Right renal cortex interstitium (tissue), 3 donors: Measurements from ENCODE around the gene C10orf143. TPM values are rescaled to one million over a fixed set of nuclear protein-coding genes. Genes with fewer than 3 reads are reported as not detected.
A peak's percentile ranks its signal among the peaks of the same experiment; 100 is the strongest.
"Not testable (repeated sequence)": the region's sequence is repeated elsewhere in the genome, so short reads cannot be mapped to it uniquely, and the experiment has no call there.

Experiments
- DNase-seq, 3 donors: peaks; one replicate each; pipeline ENCODE4 v3.0.0-alpha.2; 2013; ENCODE audit warnings: low read depth in 3 of 3, low spot score in 2 of 3
- polyA plus RNA-seq, 3 donors: library from polyadenylated mRNA; unstranded; fragments of 120-200 nt; gene quantifications; one replicate each; pipeline ENCODE4 v1.2.1, GENCODE V29; 2013; ENCODE audit not compliant: insufficient read length in 3 of 3

The C10orf143 gene
- polyA plus RNA-seq: 1 to 10 TPM; 6.2 to 7.5 (median 6.8) TPM

DNA sequence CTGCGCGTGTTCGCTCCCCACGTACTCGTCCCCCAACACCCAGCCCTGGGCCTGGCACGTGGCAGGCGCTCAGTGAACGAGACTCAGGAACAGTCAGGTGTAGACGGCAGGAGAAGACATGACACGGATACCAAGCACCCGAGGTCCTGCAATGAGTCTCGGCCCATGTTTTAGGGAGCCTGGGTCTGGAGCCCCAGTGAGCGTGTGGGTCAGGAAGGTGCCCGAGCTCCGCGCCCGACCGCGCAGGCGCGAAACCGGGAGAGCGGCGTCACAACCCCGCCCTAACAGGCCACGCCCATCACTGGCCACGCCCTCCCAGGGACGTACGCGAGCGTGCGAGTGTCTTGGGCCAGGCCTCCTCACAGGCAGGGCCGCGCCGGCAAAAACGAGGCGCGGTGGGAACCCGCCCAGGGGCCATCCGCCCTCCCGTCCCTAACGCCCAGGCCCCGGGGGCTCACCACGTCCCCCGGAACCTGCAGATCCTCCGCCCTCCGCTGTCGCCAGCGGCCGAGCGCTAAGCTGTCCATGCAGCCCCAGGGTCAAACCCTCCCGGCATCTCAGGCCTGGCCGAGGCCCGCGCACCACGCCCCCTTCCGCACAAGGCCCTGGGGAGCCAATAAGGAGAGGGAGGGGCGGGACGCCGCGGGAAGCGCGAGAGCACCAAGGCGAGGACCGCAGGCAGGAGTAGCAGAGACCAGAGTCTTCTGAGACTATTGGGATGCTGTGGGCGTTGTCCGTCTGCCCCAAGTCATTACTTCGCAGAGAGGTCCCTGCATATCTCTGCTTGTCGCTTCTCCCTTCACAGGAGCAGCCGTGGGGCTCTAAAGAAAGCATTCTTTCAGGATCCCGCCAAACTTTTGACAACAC, at the start of gene C10orf143:
Gene C10orf143 (minus strand): TSS at position 585 of the 867 bp plus-strand sequence. CDS start 58 bp downstream, at position 527.
- peak; percentile 95 to 96 (median 96) for DNase-seq

DNA sequence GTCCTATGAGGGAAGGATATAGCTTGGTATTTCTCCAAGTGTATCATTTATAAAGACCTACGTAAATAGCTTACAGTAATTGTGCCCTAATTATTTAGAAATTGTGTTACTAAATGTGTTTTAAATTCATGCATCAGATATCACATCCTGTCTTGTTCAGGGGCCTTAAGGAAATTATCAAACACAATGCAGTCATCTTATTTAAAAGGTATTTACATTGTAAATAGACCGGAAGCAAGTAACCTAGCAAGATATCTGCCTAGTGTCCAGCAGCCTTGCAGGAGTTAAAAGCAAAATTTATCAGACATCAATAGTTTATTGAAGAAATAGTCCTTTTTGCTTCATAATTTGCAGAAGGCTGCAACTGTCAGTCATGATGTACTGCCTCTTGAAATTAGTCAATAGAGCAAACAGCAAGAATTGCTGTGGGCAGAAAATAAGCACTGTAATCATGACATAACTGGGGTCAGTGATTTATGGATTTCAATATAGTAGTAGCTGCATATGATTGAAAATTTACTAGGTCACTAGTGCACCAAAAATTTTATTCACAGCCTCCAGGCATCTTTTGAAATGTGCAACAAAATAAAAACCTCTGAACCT, 48.7 kb upstream of the C10orf143 start:
- no peak for DNase-seq

GRCh38 chr10:130146042-130146441, 35.4 kb upstream of the C10orf143 start:
- DNase-seq: no peak

DNA sequence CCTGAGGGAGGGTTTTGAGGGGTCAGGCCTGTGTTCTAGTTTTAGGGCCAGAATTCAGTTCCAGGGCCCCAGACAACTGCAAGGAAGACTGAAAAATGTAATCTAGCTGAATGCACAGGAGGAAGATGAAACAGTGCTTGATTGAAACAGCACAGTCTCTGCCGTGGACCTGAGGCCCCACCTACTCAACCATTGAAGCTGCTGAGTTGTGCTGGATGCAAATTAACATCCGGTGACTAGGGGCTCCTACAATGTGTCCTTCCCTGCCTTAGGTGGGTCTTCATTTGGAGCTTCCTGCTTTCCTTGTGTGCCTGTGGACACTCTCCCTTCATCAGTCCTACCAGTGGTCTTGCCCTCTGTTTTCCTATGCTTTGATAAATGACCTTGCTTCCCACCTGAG, 31.2 kb upstream of the C10orf143 start:
- no peak for DNase-seq

- DNase-seq: no peak
Measured at GRCh38 chr10:130141460-130141859, 30.8 kb upstream of the C10orf143 start.

- no peak for DNase-seq
Measured at GRCh38 chr10:130141038-130141437, 30.4 kb upstream of the C10orf143 start.

DNA sequence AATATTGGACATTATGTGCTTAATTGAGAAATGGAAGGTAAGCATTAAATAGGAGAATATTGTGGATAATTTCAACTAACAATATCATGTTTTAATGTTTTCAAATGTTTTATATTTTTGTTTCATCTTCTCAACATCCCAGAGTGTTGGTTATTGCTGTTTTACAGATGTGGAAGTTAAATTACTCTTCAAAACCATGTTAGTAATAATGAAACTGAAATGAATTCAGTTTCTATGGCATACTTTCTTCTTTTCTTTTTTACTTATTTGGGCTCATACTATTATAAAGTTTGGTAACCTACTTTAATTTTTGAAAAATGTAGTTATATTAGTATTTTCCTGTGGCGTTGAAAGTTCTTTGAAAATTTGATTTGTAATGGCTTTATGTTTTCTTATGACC, 29.8 kb upstream of the C10orf143 start:
- DNase-seq: no peak

DNA sequence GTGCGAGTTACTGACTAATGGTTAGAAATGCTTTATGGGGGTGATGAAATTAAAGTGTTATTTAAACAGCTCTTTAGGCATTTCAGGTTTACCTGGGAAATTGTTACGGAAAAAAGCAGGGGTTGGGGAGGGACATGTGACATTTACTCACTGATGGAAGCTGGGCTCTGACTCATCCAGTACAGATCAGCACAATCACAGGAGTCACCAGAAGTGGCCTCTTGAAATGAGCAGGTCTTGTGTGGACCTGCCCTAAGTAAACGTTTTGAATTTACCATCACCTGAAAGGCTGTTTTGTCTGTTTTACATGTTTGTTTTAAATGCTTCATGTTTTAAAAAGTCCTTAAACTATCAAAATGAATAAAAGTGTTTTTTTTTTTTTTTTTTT, 27.8 kb upstream of the C10orf143 start:
- no peak for DNase-seq

DNA sequence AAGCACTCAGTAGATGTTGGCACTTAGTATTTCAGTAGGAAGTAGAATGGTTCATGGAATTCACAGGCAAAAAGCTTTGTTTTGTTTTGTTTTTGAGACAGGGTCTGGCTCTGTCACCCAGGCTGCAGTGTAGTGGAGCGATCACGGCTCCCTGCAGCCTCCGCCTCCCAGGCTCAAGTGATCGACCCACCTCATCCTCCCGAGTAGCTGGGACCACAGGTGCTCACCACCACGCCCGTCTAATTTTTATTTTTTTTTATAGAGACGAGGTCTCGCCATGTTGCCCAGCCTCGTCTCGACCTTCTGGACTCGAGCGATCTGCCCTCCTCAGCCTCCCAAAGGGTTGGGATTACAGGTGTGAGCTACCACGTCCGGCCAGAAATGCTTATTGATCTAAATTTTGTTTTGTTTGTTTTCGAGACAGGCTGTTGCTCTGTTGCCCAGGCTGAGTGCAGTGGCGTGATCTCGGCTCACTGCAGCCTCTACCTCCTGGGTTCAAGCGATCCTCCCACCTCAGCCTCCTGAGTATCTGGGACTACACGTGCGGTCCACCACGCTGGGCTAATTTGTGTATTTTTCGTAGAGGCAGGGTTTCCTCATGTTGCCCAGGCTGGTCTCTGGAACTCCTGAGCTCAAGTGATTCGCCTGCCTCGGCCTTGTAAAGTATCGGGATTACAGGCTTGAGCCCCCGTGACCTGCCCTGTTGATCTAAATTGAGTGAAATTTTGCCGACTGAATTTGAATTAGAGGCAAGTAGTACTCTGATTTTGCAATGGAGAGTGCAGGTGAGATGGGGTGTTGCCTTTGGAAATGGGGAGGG, 27.2 kb upstream of the C10orf143 start:
- DNase-seq: no peak

DNA sequence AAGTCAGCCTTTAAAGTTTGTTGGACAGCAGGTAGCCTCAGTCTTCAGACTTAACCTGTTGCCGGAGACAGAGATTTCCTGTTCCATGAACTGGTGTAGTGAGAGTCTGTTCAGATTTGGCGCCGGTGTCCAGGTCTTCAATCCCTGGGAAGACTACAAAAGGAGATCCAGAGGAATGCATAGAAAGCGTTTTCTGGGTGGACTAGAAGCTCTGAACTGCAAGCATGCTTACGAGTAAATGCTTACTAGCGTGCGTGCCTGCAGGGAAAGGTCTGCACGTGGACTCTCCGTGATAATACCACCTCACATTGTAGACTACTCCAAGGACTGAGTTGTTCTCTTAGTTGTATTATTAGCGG, 26.4 kb upstream of the C10orf143 start:
- no peak for DNase-seq

DNA sequence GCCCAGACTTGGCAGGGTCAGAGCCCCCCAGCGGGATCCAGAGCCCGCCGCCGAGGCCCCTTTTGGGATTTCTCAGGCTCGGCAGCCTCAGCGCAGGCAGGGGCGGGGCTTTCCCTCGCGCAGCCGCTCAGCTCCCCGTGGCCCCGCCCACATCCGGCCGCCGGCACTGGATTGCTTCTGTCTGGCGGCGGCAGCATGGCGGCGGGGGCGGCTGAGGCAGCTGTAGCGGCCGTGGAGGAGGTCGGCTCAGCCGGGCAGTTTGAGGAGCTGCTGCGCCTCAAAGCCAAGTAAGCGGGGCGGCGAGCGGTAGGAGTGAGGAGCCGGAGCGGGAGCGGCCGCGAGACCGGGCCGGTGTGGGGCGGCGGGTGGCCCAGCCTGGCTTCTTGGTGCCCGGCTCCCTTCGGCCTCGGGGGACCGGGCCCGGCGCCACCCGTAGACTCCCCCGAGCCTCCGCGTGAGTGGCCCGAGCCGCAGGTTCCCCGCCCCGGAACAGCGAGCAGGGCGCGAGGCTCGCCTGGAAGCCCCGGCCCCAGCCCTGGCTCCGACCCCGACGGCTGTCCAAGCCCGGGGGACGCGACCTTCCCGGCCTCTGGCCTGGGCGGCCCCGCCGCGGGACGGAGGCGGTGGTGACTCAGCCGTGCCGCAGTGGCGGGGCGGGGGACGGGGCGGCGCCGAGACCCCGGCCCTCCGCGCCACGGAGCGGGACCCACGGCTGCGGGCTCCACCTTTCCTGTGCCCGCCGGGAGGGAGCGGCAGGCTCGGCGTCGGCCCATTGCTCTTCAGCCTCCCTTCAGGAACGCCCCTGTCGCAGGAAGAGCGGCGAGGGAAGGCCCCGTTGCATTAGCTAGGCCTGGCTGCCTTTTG, 25.8 kb upstream of the C10orf143 start, which contains the start of gene GLRX3:
Gene GLRX3 (plus strand): TSS at position 166 of the 864 bp plus-strand sequence. CDS start 30 bp downstream, at position 196.
- DNase-seq: peak in 2 of 3 donors; percentile 66 to 76

GRCh38 chr10:130135676-130136225, 25.1 kb upstream of the C10orf143 start:
- no peak for DNase-seq

DNA sequence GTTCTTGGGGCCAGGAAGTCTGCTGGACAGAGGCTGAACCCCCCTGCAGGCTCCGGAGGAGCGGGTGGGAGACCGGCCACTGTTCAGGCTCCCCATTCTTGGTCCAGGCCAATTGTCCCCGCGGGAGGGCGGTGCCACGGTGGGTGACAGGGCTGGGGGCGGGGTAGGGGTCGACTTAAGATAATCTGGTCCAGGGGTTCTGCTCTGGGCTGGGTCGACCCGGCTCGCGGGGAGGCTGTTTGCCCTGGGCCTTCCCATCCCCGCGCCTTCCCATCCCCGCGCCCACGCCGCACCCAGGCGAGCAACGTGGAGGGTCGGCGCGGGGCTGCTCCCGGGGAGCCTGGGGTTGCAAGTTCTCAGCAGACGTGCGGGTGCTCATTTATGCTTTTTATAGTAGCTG, 18.3 kb upstream of the C10orf143 start:
- no peak for DNase-seq

DNA sequence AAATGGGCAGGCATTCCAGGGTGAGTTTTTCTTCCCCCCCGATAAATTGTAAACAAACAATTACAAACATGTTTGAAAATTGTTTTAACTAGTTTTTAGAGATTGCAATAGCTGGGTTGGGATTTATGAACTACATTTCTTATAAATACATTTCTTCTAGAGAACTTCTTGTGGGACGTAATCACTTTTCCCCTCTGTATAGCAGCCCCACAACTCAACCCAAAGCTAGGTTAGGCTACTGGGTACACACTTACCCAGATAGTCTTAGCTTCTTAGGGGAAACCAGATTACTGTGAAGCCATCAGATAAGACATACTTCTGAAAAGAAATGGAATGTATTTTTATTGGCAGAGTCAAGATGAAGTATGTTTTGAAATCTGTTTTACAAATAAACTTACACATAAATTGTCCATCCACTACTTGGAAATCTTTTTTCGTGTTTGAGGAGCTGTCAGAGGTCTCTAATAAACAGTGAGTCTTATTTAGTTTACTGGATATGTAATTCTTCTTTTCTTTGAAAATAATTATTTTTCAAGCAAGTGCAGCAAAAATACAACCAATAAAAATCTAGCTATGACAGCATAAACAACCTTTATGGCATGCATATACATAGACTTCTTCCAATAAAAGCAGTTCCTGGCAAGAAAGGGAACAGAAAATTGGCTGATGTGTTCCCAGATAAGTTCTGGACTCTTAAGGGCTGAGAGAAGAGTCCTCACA, 17.6 kb upstream of the C10orf143 start:
- DNase-seq: no peak

- DNase-seq: peak in 2 of 3 donors; percentile 51
Measured at GRCh38 chr10:130127364-130128061, 16.9 kb upstream of the C10orf143 start.

- no peak for DNase-seq
Measured at GRCh38 chr10:130121486-130122079, 11.0 kb upstream of the C10orf143 start.

DNA sequence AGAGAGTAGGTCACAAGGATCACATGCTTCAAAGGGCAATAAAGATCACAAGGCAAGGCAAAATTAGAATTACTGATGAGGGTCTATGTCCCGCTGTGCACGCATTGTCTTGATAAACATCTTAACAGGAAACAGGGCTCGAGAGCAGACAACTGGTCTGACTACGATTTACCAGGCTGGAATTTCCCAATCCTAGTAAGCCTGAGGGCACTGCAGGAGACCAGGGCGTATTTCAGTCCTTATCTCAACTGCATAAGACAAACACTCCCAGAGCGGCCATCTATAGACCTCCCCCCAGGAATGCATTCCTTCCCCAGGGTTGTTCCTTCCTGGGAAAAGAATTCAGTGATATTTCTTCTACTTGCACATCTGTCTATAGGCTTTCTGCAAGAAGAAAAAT, 6.9 kb upstream of the C10orf143 start:
- not testable (repeated sequence) for DNase-seq

- DNase-seq: not testable (repeated sequence)
Measured at GRCh38 chr10:130116942-130117341, 6.3 kb upstream of the C10orf143 start.
